Measurements from ENCODE around the gene GPR61. TPM values are rescaled to one million over a fixed set of nuclear protein-coding genes. Genes with fewer than 3 reads are reported as not detected.

Gene GPR61
- total RNA-seq, 1 donor from 2014 or later: 0.53 TPM

- DNase-seq (ENCODE audit: low spot score, unreplicated experiment): no peak
- no peak overlapping the region for H3K27ac Mint-ChIP-seq
- H3K27me3 Mint-ChIP-seq: no peaks in the 10 kb centered on the region
- peaks cover 22% of the 10 kb centered on the region for H3K4me1 Mint-ChIP-seq (ENCODE audit: low read depth)
- H3K4me3 Mint-ChIP-seq (ENCODE audit: low read depth): no peak overlapping the region
- H3K9me3 Mint-ChIP-seq (ENCODE audit: low read depth): no peaks in the 10 kb centered on the region
- no peak for TF ChIP-seq CTCF (IDR thresholded peaks at IDR 0.05; ENCODE audit: unreplicated experiment)
- peaks cover 5% of the 10 kb centered on the region for H3K36me3 Mint-ChIP-seq (ENCODE audit: insufficient read depth)
Measured at GRCh38 chr1:109570414-109570813, 30.7 kb downstream of the GPR61 start.

GRCh38 chr1:109573785-109574184 lies 34.1 kb downstream of the GPR61 start:
- no peak for TF ChIP-seq CTCF (IDR thresholded peaks at IDR 0.05; ENCODE audit: unreplicated experiment)
- Mint-ChIP-seq H3K4me1 (ENCODE audit: low read depth) (no peaks in the 10 kb centered on the region), H3K27ac (no peak overlapping the region), H3K36me3 (ENCODE audit: insufficient read depth) (peaks cover 13% of the 10 kb centered on the region), H3K4me3 (ENCODE audit: low read depth) (no peak overlapping the region), H3K9me3 (ENCODE audit: low read depth) (no peaks in the 10 kb centered on the region), H3K27me3 (no peaks in the 10 kb centered on the region)
- no peak for DNase-seq (ENCODE audit: low spot score, unreplicated experiment)

GRCh38 chr1:109578947-109579443 lies 39.3 kb downstream of the GPR61 start:
- no peak overlapping the region for H3K4me3 Mint-ChIP-seq (ENCODE audit: low read depth)
- no peak for TF ChIP-seq CTCF (IDR thresholded peaks at IDR 0.05; ENCODE audit: unreplicated experiment)
- no peaks in the 10 kb centered on the region for H3K4me1 Mint-ChIP-seq (ENCODE audit: low read depth)
- H3K9me3 Mint-ChIP-seq (ENCODE audit: low read depth): no peaks in the 10 kb centered on the region
- H3K27me3 Mint-ChIP-seq: no peaks in the 10 kb centered on the region
- peak overlapping the region; percentile 12 for H3K27ac Mint-ChIP-seq
- DNase-seq (ENCODE audit: low spot score, unreplicated experiment): no peak
- peaks cover 24% of the 10 kb centered on the region for H3K36me3 Mint-ChIP-seq (ENCODE audit: insufficient read depth)

- Mint-ChIP-seq H3K36me3 (ENCODE audit: insufficient read depth) (peaks cover 24% of the 10 kb centered on the region), H3K4me1 (ENCODE audit: low read depth) (no peaks in the 10 kb centered on the region), H3K4me3 (ENCODE audit: low read depth) (no peak overlapping the region), H3K9me3 (ENCODE audit: low read depth) (no peaks in the 10 kb centered on the region), H3K27me3 (no peaks in the 10 kb centered on the region), H3K27ac (no peak overlapping the region)
- TF ChIP-seq CTCF (IDR thresholded peaks at IDR 0.05; ENCODE audit: unreplicated experiment): no peak
- DNase-seq (ENCODE audit: low spot score, unreplicated experiment): no peak
Measured at GRCh38 chr1:109579491-109579890, 39.8 kb downstream of the GPR61 start.

- no peak for TF ChIP-seq CTCF (IDR thresholded peaks at IDR 0.05; ENCODE audit: unreplicated experiment)
- no peak for DNase-seq (ENCODE audit: low spot score, unreplicated experiment)
- no peaks in the 10 kb centered on the region for H3K4me1 Mint-ChIP-seq (ENCODE audit: low read depth)
- H3K36me3 Mint-ChIP-seq (ENCODE audit: insufficient read depth): peaks cover 26% of the 10 kb centered on the region
- no peaks in the 10 kb centered on the region for H3K27me3 Mint-ChIP-seq
- no peak overlapping the region for H3K27ac Mint-ChIP-seq
- no peaks in the 10 kb centered on the region for H3K9me3 Mint-ChIP-seq (ENCODE audit: low read depth)
- no peak overlapping the region for H3K4me3 Mint-ChIP-seq (ENCODE audit: low read depth)
Measured at GRCh38 chr1:109582021-109582420, 42.3 kb downstream of the GPR61 start.
